HepG2 (cell line): ENCODE data around the gene CEBPE. TPM values are rescaled to one million over a fixed set of nuclear protein-coding genes. Genes with fewer than 3 reads are reported as not detected.
A peak's percentile ranks its signal among the peaks of the same experiment; 100 is the strongest.

Source experiments
- ASH2L ChIP-seq: fragments of 300-600, 200-600 bp; sonication (generic); IDR thresholded peaks from 2 replicates; pipeline ENCODE4 v1.7.0; 2017; ENCODE audit warnings: low read depth, mild to moderate bottlenecking, moderate library complexity, mixed read lengths, low read length; ENCODE audit not compliant: insufficient read length
- DDIT3 ChIP-seq: sonication (generic); formaldehyde crosslinking; IDR thresholded peaks from 2 replicates; pipeline ENCODE4 v1.4.0; 2020; ENCODE audit warnings: mild to moderate bottlenecking, missing genetic modification reagents
- EED ChIP-seq: sonication (generic); formaldehyde crosslinking; IDR thresholded peaks from 2 replicates; pipeline ENCODE4 v1.5.0; 2020; ENCODE audit warnings: mild to moderate bottlenecking, missing genetic modification reagents
- ETV5 ChIP-seq: IDR thresholded peaks from 2 replicates; pipeline ENCODE4 v1.6.1; 2018; ENCODE audit warnings: missing biosample characterization, missing genetic modification reagents, inconsistent platforms, borderline replicate concordance
- HHEX ChIP-seq: IDR thresholded peaks from 2 replicates; pipeline ENCODE4 v1.6.1; 2016; ENCODE audit warnings: control low read depth
- KAT8 ChIP-seq: IDR thresholded peaks from 2 replicates; pipeline ENCODE4 v1.6.1; 2016; ENCODE audit warnings: missing genetic modification reagents, missing compliant biosample characterization
- MXD3 ChIP-seq: IDR thresholded peaks from 2 replicates; pipeline ENCODE4 v1.6.1; 2016; ENCODE audit warnings: mild to moderate bottlenecking, missing biosample characterization, missing genetic modification reagents
- PBX3 ChIP-seq: sonication (generic); formaldehyde crosslinking; IDR thresholded peaks from 2 replicates; pipeline ENCODE4 v1.8.1; 2023; ENCODE audit warnings: missing genetic modification reagents, inconsistent platforms, borderline replicate concordance
- TAF15 ChIP-seq: fragments of 200-400 bp; formaldehyde crosslinking; IDR thresholded peaks from one replicate; pipeline ENCODE4 v1.6.1; 2018; ENCODE audit warnings: mild to moderate bottlenecking, low read depth, low read length; ENCODE audit not compliant: poor library complexity, severe bottlenecking
- TFAP4 ChIP-seq: sonication (generic); IDR thresholded peaks from 2 replicates; pipeline ENCODE4 v1.6.1; 2016; ENCODE audit warnings: low read depth, borderline replicate concordance
- USF2 ChIP-seq, 2 experiments: sonication (generic) in 1 of 2; formaldehyde crosslinking in 1 of 2; IDR thresholded peaks; 2 replicates each; pipeline versions ENCODE4 v1.5.1 to v1.6.1; 2011 to 2020; ENCODE audit warnings: borderline replicate concordance in 1 of 2, low read depth in 1 of 2, low read length in 1 of 2, mild to moderate bottlenecking in 1 of 2, missing genetic modification reagents in 1 of 2, moderate library complexity in 1 of 2
- ZBTB1 ChIP-seq: sonication (generic); formaldehyde crosslinking; IDR thresholded peaks from 2 replicates; pipeline ENCODE4 v1.4.0; 2020; ENCODE audit warnings: missing genetic modification reagents, borderline replicate concordance
- ZBTB7A ChIP-seq: sonication (generic); formaldehyde crosslinking; IDR thresholded peaks from 2 replicates; pipeline ENCODE4 v1.8.0; 2022; ENCODE audit warnings: mild to moderate bottlenecking, missing genetic modification reagents
- ZFP41 ChIP-seq: sonication (generic); formaldehyde crosslinking; IDR thresholded peaks from 2 replicates; pipeline ENCODE4 v1.4.0; 2020; ENCODE audit warnings: mild to moderate bottlenecking, missing genetic modification reagents, borderline replicate concordance
- ZNF124 ChIP-seq: sonication (generic); formaldehyde crosslinking; IDR thresholded peaks from 2 replicates; pipeline ENCODE4 v1.4.0; 2020; ENCODE audit warnings: missing genetic modification reagents
- ZNF616 ChIP-seq: sonication (generic); formaldehyde crosslinking; IDR thresholded peaks from 2 replicates; pipeline ENCODE4 v1.5.0; 2020; ENCODE audit warnings: low read depth, mild to moderate bottlenecking, missing genetic modification reagents
- ZNF672 ChIP-seq: sonication (generic); formaldehyde crosslinking; IDR thresholded peaks from 2 replicates; pipeline ENCODE4 v1.8.1; 2022; ENCODE audit warnings: missing genetic modification reagents
- ZNF674 ChIP-seq: sonication (generic); formaldehyde crosslinking; IDR thresholded peaks from 2 replicates; pipeline ENCODE4 v1.5.0; 2020; ENCODE audit warnings: low read depth, mild to moderate bottlenecking, missing genetic modification reagents
- ZNF687 ChIP-seq: sonication (generic); formaldehyde crosslinking; IDR thresholded peaks from 2 replicates; pipeline ENCODE4 v1.5.1; 2020; ENCODE audit warnings: mild to moderate bottlenecking, missing genetic modification reagents, moderate library complexity
- polyA plus RNA-seq, 8 experiments: library from polyadenylated mRNA; depleted of rRNA in 3 of 8; stranded (reverse) in 7 of 8; unstranded in 1 of 8; fragments of >200 nt; fragmentation: Illumina TruSeq in 4 of 8; extraction: Trizol in 4 of 8; gene quantifications; 2 replicates each; pipeline versions ENCODE4 v1.2.1 to v1.2.3, GENCODE V29; 2011 to 2016; ENCODE audit warnings: low read depth in 4 of 8, missing spikeins in 1 of 8, mixed read lengths in 1 of 8; ENCODE audit not compliant: insufficient read depth in 1 of 8
- total RNA-seq, 5 experiments: library from RNA; depleted of rRNA; stranded (reverse); fragments of >200 nt; fragmentation: Illumina TruSeq; extraction: Trizol; gene quantifications; 2 replicates each; pipeline ENCODE4 v1.2.3, GENCODE V29; 2016; ENCODE audit warnings: low read depth in 1 of 5

Gene CEBPE
- total and polyA plus RNA-seq, 2 of the 13 experiments (the other 11 are each of a cell fraction or from before 2014, with no cell fraction given), result 0.09 to 0.11 TPM

- TF ChIP-seq USF2 (IDR thresholded peaks at IDR 0.05; ENCODE audit: low read depth, low read length) (no peak), USF2 (CRISPR knock-in tag; IDR thresholded peaks at IDR 0.05; ENCODE audit: borderline replicate concordance) (no peak), TAF15 (peak; percentile 65), PBX3 (CRISPR knock-in tag) (no peak), TFAP4 (no peak), ZBTB7A (CRISPR knock-in tag) (0 out of 2 replicates have a peak, but pooled peaks have one; percentile 24), KAT8 (CRISPR knock-in tag) (no peak), ZBTB1 (CRISPR knock-in tag) (0 out of 2 replicates have a peak, but pooled peaks have one; percentile 18), EED (CRISPR knock-in tag) (no peak), MXD3 (CRISPR knock-in tag) (0 out of 2 replicates have a peak, but pooled peaks have one; percentile 30), DDIT3 (CRISPR knock-in tag) (no peak), ZNF687 (CRISPR knock-in tag) (peak; percentile 66), ZFP41 (CRISPR knock-in tag) (no peak), ASH2L (no peak), ETV5 (peak; percentile 36), ZNF674 (CRISPR knock-in tag) (no peak), ZNF616 (no peak), ZNF672 (CRISPR knock-in tag) (no peak), HHEX (CRISPR knock-in tag) (no peak), ZNF124 (CRISPR knock-in tag) (no peak)
Observed at GRCh38 chr14:23118506-23119362, at the start of gene CEBPE (continued).
